Activated T-cell treated with anti-CD3 and anti-CD28 coated beads, Interleukin-2, amount 50 U/mL, for 72 hours (primary cell): Measurements from ENCODE around the gene TMPRSS6. TPM values are rescaled to one million over a fixed set of nuclear protein-coding genes. Genes with fewer than 3 reads are reported as not detected.
A peak's percentile ranks its signal among the peaks of the same experiment; 100 is the strongest.

Experiments used
- ATAC-seq, 2 donors: fragments of 150-1000 bp; cut with Tn5 transposase; replicated peaks in 1 of 2; 2 replicates each; pipeline ENCODE4 v1.10.0; 2021; ENCODE audit warnings: moderate library complexity in 2 of 2, mild to moderate bottlenecking in 1 of 2
- DNase-seq, 2 donors: peaks; one replicate each; pipeline ENCODE4 v3.0.0; 2021 to 2022; ENCODE audit warnings: mixed read lengths in 1 of 2
- H3K27ac Mint-ChIP-seq: one replicate; pipeline ENCODE4 v1.8.0; 2022; ENCODE audit warnings: mild to moderate bottlenecking, moderate library complexity, mixed read lengths
- H3K27me3 Mint-ChIP-seq: one replicate; pipeline ENCODE4 v1.8.0; 2022; ENCODE audit warnings: low read depth, mixed read lengths
- H3K36me3 Mint-ChIP-seq, 2 donors: one replicate each; pipeline ENCODE4 v1.8.0; 2022; ENCODE audit warnings: mixed read lengths in 2 of 2, mild to moderate bottlenecking in 1 of 2; ENCODE audit not compliant: insufficient read depth in 2 of 2
- H3K4me1 Mint-ChIP-seq: one replicate; pipeline ENCODE4 v1.8.0; 2022; ENCODE audit warnings: low read depth, mixed read lengths
- H3K4me3 Mint-ChIP-seq, 2 donors: one replicate each; pipeline ENCODE4 v1.8.0; 2022; ENCODE audit warnings: mild to moderate bottlenecking in 2 of 2, mixed read lengths in 2 of 2, moderate library complexity in 2 of 2
- H3K9me3 Mint-ChIP-seq, 2 donors: one replicate each; pipeline ENCODE4 v1.8.0; 2022; ENCODE audit warnings: mixed read lengths in 2 of 2
- total RNA-seq, 2 donors: library from RNA; stranded (reverse); gene quantifications; one replicate each; pipeline ENCODE4 v1.2.3, GENCODE V29; 2022

The TMPRSS6 gene
- 10 to 100 TPM; 26.8 to 59.4 TPM for total RNA-seq

DNA sequence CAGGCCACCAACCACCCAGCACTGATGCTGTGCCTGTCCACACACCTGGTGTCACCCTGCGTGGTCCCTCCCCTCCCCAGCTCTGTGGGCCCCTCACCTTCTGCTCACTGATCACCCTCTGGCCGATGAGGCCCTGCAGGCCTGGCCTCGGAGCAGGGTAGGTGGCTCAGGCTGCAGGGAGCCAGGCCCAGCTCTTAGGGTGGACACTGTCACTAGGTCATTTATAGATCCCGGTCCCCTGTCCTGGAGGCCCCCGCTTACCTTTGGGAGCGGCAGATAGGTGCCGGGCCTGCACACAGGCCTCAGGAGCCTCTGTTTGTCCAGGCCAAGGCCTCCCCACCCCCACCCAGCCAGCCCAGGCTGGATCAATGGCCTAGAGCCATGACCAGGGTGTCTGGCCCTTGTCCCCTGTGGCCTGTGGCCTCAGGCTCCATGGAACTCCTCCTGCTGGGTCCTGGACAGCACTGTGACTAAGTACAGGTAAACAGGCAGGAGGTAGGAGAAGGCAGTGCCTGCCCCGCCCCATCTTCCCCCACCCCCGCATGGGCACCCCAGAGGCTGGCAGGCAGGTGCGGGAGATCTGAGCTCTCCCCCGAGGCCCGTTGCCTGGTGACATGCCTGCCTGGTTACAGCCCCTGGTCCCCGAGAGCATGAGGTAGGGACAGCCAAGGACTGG, at the start of gene TMPRSS6:
Gene TMPRSS6 (minus strand): TSS at position 472 of the 676 bp plus-strand sequence. CDS start 6,296 bp downstream, outside the sequence.
- H3K4me1 Mint-ChIP-seq: peaks cover 12% of the 10 kb centered on the region
- H3K4me3 Mint-ChIP-seq: no peak within 1 kb of the TSS
- H3K9me3 Mint-ChIP-seq: no peaks in the 10 kb centered on the region
- ATAC-seq (no peak), DNase-seq (no peak)
- no peaks in the 10 kb centered on the region for H3K27me3 Mint-ChIP-seq
- peaks cover 0 to 3% of the 10 kb centered on the region in 2 donors for H3K36me3 Mint-ChIP-seq
- no peak within 1 kb of the TSS for H3K27ac Mint-ChIP-seq

GRCh38 chr22:37158963-37159290, 49.4 kb upstream of the TMPRSS6 start:
- peaks cover 1 to 9% of the 10 kb centered on the region in 2 donors for H3K36me3 Mint-ChIP-seq
- H3K27ac Mint-ChIP-seq: peak overlapping the region; percentile 22
- H3K27me3 Mint-ChIP-seq: no peaks in the 10 kb centered on the region
- H3K4me1 Mint-ChIP-seq: peaks cover 92% of the 10 kb centered on the region
- DNase-seq (no peak), ATAC-seq (no peak)
- peaks cover 0 to 3% of the 10 kb centered on the region in 2 donors for H3K9me3 Mint-ChIP-seq
- H3K4me3 Mint-ChIP-seq: peak overlapping the region in 1 of 2 donors; percentile 10

GRCh38 chr22:37157516-37158285, 48.2 kb upstream of the TMPRSS6 start:
- DNase-seq: no peak

GRCh38 chr22:37156686-37157435, 47.3 kb upstream of the TMPRSS6 start:
- Mint-ChIP-seq H3K27me3 (no peaks in the 10 kb centered on the region), H3K4me1 (peaks cover 87% of the 10 kb centered on the region), H3K9me3 (peaks cover under 1 to 3% of the 10 kb centered on the region in 2 donors), H3K27ac (peak overlapping the region; percentile 16), H3K4me3 (peak overlapping the region in 1 of 2 donors; percentile 31), H3K36me3 (peaks cover 3 to 12% of the 10 kb centered on the region in 2 donors)
- ATAC-seq (no peak), DNase-seq (no peak)

More at GRCh38 chr22:37157516-37158285, 48.2 kb upstream of the TMPRSS6 start:
- peak overlapping the region; percentile 9 to 31 for H3K4me3 Mint-ChIP-seq
- no peak for ATAC-seq
- H3K27me3 Mint-ChIP-seq: no peaks in the 10 kb centered on the region
- H3K9me3 Mint-ChIP-seq: peaks cover 0 to 3% of the 10 kb centered on the region in 2 donors
- H3K27ac Mint-ChIP-seq: peak overlapping the region; percentile 16
- peaks cover 87% of the 10 kb centered on the region for H3K4me1 Mint-ChIP-seq
- peaks cover 1 to 9% of the 10 kb centered on the region in 2 donors for H3K36me3 Mint-ChIP-seq

- H3K9me3 Mint-ChIP-seq: peaks cover 5 to 9% of the 10 kb centered on the region in 2 donors
- DNase-seq: no peak
- no peaks in the 10 kb centered on the region for H3K27me3 Mint-ChIP-seq
- ATAC-seq: no peak
- peak overlapping the region; percentile 1 to 74 for H3K4me3 Mint-ChIP-seq
- H3K36me3 Mint-ChIP-seq: peaks cover 6 to 16% of the 10 kb centered on the region in 2 donors
- peaks cover 87% of the 10 kb centered on the region for H3K4me1 Mint-ChIP-seq
- no peak overlapping the region for H3K27ac Mint-ChIP-seq
Observed at GRCh38 chr22:37155971-37156370, 46.5 kb upstream of the TMPRSS6 start.

- Mint-ChIP-seq H3K36me3 (peaks cover 13 to 24% of the 10 kb centered on the region in 2 donors), H3K9me3 (peaks cover 10 to 14% of the 10 kb centered on the region in 2 donors), H3K27ac (peak overlapping the region; percentile 33), H3K4me3 (peak overlapping the region; percentile 50 to 74), H3K4me1 (peaks cover 88% of the 10 kb centered on the region), H3K27me3 (no peaks in the 10 kb centered on the region)
- peak in 1 of 2 donors; percentile 53 for DNase-seq
- peak; percentile 67 to 84 for ATAC-seq
Observed at GRCh38 chr22:37154925-37155712, 45.6 kb upstream of the TMPRSS6 start.

DNA sequence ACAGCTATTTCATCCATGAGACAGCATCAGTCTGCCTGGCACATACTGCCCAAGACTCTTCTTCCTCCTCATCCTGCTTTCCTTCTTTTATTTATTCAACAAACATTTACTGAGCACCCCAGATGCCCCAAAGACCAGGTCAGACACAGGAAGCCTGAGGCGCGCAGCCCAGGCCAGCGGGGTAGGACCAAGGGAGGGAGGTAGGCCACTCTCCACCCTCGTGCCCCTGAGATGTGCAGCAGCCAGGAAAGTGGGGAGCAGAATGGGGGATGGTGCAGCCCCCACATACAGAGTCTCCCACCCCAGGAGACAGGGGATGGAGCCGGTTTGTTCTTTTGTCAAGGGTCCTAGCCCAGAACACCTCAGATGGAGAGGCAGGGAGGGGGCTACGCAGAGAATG, 44.4 kb upstream of the TMPRSS6 start:
- ATAC-seq (no peak), DNase-seq (no peak)
- Mint-ChIP-seq H3K9me3 (peaks cover 10 to 14% of the 10 kb centered on the region in 2 donors), H3K27ac (no peak overlapping the region), H3K36me3 (peaks cover 15 to 26% of the 10 kb centered on the region in 2 donors), H3K27me3 (no peaks in the 10 kb centered on the region), H3K4me1 (peaks cover 84% of the 10 kb centered on the region), H3K4me3 (no peak overlapping the region)

GRCh38 chr22:37151401-37151800, 41.9 kb upstream of the TMPRSS6 start:
- Mint-ChIP-seq H3K4me1 (peaks cover 84% of the 10 kb centered on the region), H3K27ac (peak overlapping the region; percentile 82), H3K36me3 (peaks cover 33 to 36% of the 10 kb centered on the region in 2 donors), H3K9me3 (peaks cover 10 to 14% of the 10 kb centered on the region in 2 donors), H3K4me3 (peak overlapping the region in 1 of 2 donors; percentile 49), H3K27me3 (no peaks in the 10 kb centered on the region)
- ATAC-seq: no peak
- no peak for DNase-seq

- Mint-ChIP-seq H3K27me3 (no peaks in the 10 kb centered on the region), H3K4me1 (peaks cover 84% of the 10 kb centered on the region), H3K9me3 (peaks cover 10 to 14% of the 10 kb centered on the region in 2 donors), H3K36me3 (peaks cover 38 to 43% of the 10 kb centered on the region in 2 donors), H3K27ac (peak overlapping the region; percentile 82), H3K4me3 (peak overlapping the region; percentile 49 to 98)
- ATAC-seq (no peak), DNase-seq (no peak)
Observed at GRCh38 chr22:37150701-37151100, 41.2 kb upstream of the TMPRSS6 start.

DNA sequence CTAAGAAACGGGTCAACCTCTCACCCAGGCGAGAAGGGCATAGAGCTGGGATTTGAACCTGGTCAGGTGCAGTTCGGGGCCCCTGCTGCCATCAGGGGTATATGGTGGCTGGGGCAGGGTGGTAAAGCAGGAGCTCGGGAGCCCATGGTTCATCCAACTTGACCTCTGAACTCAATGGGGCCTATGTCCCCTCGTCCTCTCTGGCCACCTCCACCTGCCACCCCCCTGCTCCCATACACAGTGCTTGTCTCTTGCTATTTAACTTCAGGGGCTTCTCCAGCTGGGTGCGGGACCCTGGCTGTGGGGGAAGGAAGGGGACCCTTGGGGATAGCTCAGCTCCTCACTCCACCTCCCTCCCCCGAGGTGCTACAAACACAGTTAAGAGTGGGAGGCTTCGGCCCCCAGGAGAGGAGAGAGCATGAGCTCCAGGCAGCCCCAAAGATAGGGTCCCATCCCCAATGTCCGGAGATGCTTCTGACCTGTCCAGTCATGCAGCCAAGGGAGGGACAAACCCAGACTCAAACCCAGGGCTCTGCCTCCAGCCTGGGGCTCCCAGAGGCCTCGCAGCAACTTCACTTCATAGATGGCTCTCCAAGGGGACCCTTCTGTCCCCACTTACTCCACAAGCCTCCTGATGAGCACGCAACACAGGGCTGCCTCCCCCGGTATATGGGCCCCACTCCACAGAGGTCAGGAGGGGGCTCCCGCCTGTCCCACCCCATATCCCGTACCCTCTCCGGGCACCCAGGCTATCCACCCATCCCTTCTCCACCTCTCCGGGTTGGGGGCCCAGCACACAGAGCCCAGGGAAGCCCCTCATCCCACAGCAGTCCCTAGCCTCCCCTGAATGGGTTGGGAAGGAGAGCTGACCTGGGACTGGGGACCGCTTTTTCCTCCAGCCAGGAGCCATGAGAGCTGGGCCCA, 39.5 kb upstream of the TMPRSS6 start:
- H3K4me1 Mint-ChIP-seq: peaks cover 87% of the 10 kb centered on the region
- peak overlapping the region; percentile 82 for H3K27ac Mint-ChIP-seq
- H3K9me3 Mint-ChIP-seq: peaks cover 10 to 11% of the 10 kb centered on the region in 2 donors
- H3K27me3 Mint-ChIP-seq: no peaks in the 10 kb centered on the region
- peak overlapping the region; percentile 89 to 98 for H3K4me3 Mint-ChIP-seq
- ATAC-seq: no peak
- no peak for DNase-seq
- H3K36me3 Mint-ChIP-seq: peaks cover 40 to 43% of the 10 kb centered on the region in 2 donors

DNA sequence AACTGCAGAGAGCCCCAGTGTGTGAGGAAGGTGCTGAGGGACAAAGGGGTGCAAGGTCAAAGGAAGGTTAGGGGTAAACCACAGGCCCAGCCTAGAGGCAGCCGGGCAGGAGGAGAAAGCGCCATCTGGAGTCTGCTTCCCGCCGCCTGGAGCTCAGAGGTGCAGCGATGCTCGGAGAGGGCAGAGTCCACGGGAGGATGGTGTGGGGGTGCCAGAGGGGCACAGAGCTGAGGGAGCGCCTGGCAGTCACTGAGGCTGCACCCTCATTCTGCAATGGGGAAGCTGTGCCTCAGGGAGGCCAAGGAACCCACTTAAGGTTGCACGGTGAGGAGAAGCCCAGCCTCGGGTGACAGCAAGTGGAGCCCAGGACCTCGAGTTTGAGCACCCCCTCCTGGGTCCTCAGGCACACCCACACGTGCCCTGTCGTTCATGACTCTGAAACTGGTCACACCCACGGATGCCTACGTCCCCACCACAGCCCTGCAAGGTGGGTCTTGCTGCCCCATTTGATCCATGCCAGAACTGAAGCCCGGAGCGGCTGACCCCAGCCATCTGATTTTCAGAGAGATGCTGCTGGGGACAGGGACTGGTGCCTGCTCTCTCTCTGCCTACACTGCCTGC, 38.6 kb upstream of the TMPRSS6 start:
- Mint-ChIP-seq H3K27ac (peak overlapping the region; percentile 82), H3K27me3 (no peaks in the 10 kb centered on the region), H3K36me3 (peaks cover 48 to 51% of the 10 kb centered on the region in 2 donors), H3K9me3 (peaks cover 10 to 11% of the 10 kb centered on the region in 2 donors), H3K4me3 (peak overlapping the region; percentile 89 to 98), H3K4me1 (peaks cover 93% of the 10 kb centered on the region)
- ATAC-seq (no peak), DNase-seq (peak in 1 of 2 donors; percentile 34)
